ENCODE data around the gene FNBP1L.
A peak's percentile ranks its signal among the peaks of the same experiment; 100 is the strongest.

Gene FNBP1L

GRCh38 chr1:93447481-93448291 lies at the start of gene FNBP1L:
Gene FNBP1L, plus strand, starts transcription at chr1:93448118. Its CDS starts 164 bp downstream, at chr1:93448282.
- DNase-seq, result peak; percentile 79

- DNase-seq, result no peak
Measured at GRCh38 chr1:93399781-93400180, 48.1 kb upstream of the FNBP1L start.

GRCh38 chr1:93408203-93408602 lies 39.7 kb upstream of the FNBP1L start:
- no peak for DNase-seq

GRCh38 chr1:93411000-93411399 lies 36.9 kb upstream of the FNBP1L start:
- no peak for DNase-seq

GRCh38 chr1:93414749-93415148 lies 33.2 kb upstream of the FNBP1L start:
- no peak for DNase-seq

GRCh38 chr1:93415296-93415695 lies 32.6 kb upstream of the FNBP1L start:
- no peak for DNase-seq

DNA sequence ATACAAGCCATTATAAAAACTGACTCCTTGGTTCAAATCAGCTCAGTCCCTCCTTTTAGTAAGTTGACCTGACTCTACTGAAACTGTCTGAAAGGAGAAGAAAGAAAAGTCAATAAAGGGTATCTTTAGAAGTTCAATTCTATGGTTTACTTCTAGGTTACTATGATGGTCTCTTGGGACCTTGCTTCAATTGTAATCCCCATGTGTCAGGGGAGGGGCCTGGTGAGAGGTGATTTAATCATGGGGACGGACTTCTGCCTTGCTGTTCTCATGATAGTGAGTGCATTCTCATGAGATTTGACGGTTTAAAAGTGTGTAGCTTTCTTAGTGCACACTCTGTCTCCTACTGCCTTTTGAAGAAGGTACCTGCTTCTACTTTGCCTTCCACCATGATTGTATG lies 31.7 kb upstream of the FNBP1L start:
- DNase-seq, result no peak

DNA sequence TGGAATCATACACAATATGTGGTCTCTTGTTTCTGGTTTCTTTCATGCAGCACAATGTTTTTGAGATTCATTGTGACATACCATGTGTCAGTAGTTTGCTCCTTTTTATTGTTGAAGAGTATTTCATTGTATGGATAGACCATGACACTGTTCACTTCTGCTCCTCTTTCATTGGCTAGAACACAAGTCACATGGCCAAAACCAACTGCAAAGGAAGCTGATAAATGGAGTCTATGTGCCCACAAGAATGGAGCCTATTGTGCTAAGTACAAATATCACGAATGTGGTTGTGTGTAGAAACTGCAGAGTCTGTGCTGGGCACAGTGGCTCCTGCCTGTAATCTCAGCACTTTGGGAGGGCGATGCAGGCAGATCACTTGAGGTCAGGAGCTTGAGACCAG lies 28.6 kb upstream of the FNBP1L start:
- no peak for DNase-seq

- no peak for DNase-seq
Measured at GRCh38 chr1:93420400-93420799, 27.5 kb upstream of the FNBP1L start.

- no peak for DNase-seq
Measured at GRCh38 chr1:93426181-93426580, 21.7 kb upstream of the FNBP1L start.

GRCh38 chr1:93427656-93428055 lies 20.3 kb upstream of the FNBP1L start:
- DNase-seq, result no peak

DNA sequence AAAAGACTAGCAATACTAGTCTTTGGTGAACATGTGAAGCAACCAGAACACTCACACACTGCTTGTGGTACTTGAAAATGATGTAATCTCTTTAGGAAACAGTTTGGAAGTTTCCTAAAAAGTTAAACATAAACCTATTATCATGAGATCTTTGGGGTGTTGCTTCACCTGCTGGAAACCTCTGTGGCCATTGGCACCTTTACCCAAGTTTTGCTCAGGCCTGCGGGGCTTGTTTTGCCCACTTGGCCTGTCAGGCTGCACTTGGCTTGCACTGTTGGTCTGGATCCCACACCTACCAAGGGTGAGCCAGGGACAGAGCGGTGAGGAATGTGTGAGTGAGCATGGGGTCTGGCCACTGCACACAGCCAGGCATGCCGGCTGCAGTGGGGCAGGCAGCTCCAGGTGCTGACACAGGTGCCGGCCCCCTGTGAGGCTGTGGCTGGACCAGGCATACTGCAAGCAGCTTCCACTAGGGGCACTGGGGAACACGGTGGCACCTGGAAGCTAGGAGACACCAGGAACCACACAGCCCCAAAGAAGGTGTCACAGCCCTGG lies 14.4 kb upstream of the FNBP1L start:
- DNase-seq, result no peak

- no peak for DNase-seq
Measured at GRCh38 chr1:93434088-93434487, 13.8 kb upstream of the FNBP1L start.

GRCh38 chr1:93434987-93435386 lies 12.9 kb upstream of the FNBP1L start:
- DNase-seq, result no peak

DNA sequence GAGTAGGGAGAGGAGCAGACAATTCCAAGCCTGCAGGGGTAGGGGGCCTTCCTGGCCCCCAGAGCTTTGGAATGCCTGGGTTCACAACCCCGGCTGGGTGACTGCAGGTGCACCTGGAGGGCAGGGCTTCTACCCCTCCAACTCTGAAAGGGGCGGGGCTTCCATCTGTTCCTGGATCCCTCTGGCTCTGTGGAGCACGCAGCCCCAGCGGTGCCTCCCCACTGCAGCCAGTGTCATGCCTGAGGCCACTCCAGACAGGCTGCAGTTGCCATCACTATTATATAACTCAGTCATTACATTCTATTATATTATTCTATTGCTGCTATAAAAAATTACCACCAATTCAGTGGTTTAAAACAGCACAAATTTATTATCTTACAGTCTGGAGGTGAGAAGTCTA lies 12.5 kb upstream of the FNBP1L start:
- DNase-seq, result no peak

GRCh38 chr1:93436496-93436895 lies 11.4 kb upstream of the FNBP1L start:
- DNase-seq, result no peak

DNA sequence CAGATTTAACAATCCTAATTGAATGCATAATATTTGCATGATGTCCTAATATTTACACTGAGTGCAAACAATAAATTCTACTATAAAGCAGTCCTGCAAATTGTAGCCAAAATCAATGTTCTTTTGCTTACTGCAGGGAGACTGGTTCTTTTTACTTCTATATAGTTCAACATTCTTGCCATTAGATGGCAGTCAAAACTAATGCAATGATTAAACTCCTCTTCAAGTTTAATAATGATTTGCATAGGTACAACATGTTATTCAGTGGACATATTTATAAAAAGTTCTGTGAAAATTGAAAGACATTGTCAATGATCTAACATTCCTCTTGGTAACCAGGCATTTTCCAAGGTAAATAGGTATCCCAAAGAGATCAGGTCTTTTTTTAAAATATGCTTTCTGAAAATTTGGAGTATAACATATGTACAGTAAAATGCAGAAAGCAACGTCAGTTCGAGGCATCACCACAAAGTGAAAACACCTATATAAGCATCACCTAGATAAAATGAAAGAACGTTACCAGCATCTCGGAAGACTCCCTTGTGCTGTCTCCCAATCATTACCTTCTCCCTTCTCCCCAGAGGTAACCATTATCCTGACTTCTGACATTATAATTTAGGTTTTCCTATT lies 9.8 kb upstream of the FNBP1L start:
- DNase-seq, result no peak

- DNase-seq, result no peak
Measured at GRCh38 chr1:93438716-93439115, 9.2 kb upstream of the FNBP1L start.

DNA sequence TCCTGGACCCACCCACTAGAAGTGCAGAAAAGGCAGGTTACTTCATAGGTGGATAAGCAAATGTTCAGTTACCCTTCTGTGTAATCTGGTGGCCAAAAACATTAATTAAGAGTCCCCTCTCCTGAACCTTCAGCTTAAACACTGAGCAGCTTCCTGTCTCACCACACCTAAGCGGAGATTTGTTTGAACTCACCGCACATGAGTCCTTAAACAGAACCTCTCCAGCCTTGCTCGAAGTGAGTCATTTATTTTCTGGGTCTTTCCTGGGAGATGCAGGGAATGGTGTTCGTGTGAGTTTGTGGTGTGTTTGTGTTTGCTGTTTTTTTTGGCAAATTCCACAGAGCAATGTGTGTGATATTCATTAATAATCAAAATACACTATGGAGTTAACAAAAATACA lies 7.6 kb upstream of the FNBP1L start:
- no peak for DNase-seq

GRCh38 chr1:93440706-93441105 lies 7.2 kb upstream of the FNBP1L start:
- DNase-seq, result no peak

GRCh38 chr1:93441589-93441988 lies 6.3 kb upstream of the FNBP1L start:
- DNase-seq, result no peak

DNA sequence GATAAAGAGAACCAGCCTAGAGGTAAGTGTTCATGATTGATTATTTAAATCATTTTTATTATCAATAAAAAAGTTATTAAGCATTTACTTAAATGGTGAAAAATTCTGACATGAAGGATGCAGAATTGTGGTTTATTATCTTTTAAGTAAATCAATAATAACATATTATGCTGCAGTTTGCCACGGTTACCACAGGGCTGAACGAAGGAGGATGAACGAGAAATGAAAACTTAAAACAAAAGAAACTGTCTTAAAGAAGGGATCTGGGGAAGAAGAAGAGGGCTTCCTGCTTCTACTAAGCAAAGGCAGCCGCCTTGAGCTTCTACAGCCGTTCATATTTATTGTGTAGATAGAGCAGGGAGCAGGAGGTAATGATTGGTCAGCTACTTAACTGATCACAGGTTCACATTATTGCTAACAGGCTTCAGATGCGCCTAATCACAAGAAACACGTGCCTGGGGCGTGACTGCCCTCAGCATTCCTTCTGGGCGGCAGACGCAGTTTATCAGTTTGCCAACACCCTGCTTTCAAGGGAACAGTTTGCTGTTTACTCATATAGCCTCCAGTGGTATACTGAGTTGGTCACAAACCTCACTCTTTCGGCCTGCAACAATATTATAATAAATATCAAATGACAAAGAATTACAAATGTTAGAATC lies 5.8 kb upstream of the FNBP1L start:
- DNase-seq, result no peak

DNA sequence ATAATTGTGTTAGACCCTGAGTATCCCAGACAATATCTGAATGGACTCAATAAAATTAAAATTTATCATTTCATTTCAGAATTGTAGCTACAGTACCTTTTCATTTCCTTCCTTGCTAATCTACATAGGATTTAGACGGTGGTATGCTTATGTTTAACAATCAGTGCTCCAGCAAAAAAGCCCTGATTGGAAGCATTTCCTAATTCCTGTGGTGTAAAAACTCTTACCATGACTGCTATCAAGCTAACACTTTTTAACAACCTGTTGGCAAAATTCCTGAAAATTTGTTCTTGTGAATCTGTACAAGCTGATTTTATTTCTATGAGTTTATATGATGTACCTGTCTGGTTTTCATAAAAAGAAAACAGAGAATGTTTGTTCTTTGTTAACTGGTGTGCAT lies 5.2 kb upstream of the FNBP1L start:
- no peak for DNase-seq

GRCh38 chr1:93443454-93443853 lies 4.5 kb upstream of the FNBP1L start:
- no peak for DNase-seq
